ENCODE results near the gene CCDC194.
"Not testable (repeated sequence)": the region's sequence is repeated elsewhere in the genome, so short reads cannot be mapped to it uniquely, and the experiment has no call there.

CCDC194 gene

GRCh38 chr19:17393002-17393401, 994 bp downstream of the CCDC194 start:
- H3K27me3 Mint-ChIP-seq, result peaks cover 8% of the 10 kb centered on the region
- H3K9me3 Mint-ChIP-seq, result peaks cover 4% of the 10 kb centered on the region
- H3K27ac Mint-ChIP-seq, result no peak overlapping the region
- no peaks in the 10 kb centered on the region for H3K36me3 Mint-ChIP-seq (ENCODE audit: low read depth)
- H3K4me3 Mint-ChIP-seq, result no peak overlapping the region
- peaks cover 28% of the 10 kb centered on the region for H3K4me1 Mint-ChIP-seq (ENCODE audit: low read depth)

GRCh38 chr19:17391371-17392151, 2.4 kb downstream of the CCDC194 start:
- H3K27me3 Mint-ChIP-seq, result peaks cover 8% of the 10 kb centered on the region
- H3K4me1 Mint-ChIP-seq (ENCODE audit: low read depth), result peaks cover 28% of the 10 kb centered on the region

DNA sequence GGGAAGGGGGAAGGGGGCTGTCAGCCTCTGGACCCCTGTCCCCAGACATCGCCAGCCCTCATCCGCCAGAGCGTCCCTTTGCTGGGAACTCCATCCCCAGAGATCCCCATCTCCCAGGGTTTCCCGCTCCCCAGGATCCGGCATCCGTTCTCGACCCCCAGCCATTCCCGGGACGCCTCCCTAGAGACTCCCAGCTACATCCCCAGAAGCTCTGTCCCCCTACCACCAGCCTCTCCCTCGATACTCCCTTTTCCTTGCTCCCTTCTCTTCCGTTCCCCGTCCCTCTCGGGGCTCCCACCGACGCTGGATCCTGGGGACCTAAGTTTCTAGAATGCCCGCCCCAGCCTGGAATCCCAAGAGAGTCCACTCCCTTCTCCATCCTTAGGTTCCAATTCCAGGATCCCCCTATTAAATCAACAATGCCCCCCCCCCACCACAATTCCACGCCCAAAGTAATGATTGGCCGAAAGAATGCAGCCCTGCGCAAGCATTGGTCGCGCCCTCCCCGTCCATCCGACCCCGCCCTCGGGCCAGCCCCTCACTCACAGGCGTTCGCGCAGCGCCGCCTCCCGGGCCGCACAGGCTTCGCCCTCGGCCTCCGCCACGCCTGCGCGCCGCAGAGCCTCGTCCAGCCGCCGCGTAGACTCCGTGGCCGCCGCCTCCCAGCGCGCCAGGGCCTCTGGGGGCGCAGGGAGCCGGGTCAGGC, 3.2 kb downstream of the CCDC194 start:
- H3K36me3 Mint-ChIP-seq (ENCODE audit: low read depth), result no peaks in the 10 kb centered on the region
- H3K27me3 Mint-ChIP-seq, result peaks cover 8% of the 10 kb centered on the region
- H3K4me1 Mint-ChIP-seq (ENCODE audit: low read depth), result peaks cover 28% of the 10 kb centered on the region
- peak overlapping the region; percentile 81 for H3K4me3 Mint-ChIP-seq
- H3K9me3 Mint-ChIP-seq, result peaks cover 4% of the 10 kb centered on the region
- peak overlapping the region; percentile 52 for H3K27ac Mint-ChIP-seq

More at GRCh38 chr19:17391371-17392151, 2.4 kb downstream of the CCDC194 start:
- Mint-ChIP-seq H3K27ac (no peak overlapping the region), H3K36me3 (ENCODE audit: low read depth) (no peaks in the 10 kb centered on the region), H3K9me3 (peaks cover 4% of the 10 kb centered on the region), H3K4me3 (peak overlapping the region; percentile 79)

DNA sequence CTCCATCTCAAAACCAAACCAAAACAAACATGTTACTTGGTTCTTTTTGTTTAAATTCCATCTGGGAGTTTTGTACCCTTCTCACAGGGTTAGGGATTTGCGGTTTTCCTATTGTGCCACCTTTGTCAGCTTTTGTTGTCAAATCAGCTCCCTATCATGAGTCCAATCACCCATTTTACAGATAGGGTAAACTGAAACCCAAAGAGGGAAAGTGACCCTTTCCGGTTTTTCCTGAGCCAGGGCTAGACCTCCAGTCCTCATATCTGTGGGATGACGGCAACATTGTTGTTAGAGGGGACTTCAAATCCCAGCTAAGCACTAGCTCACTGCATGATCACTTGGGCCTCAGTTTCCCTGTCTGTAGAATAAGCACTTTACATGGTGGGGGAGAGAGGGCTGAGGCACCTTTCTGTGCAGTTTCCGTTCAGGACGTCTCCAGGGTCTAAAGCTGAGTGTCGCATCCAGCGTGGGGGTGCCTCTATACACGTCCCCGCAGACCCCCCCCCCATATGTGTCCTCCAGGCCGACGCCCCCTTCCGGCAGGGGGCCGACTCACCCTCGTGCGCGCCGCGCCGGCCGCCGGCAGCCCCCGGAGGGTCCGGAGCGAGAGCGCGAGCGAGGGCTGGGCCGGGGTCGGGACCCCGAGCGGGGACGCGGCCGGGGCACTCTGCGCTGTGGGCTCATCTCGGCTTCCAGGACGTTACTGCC, 3.9 kb downstream of the CCDC194 start:
- peaks cover 8% of the 10 kb centered on the region for H3K27me3 Mint-ChIP-seq
- peaks cover 4% of the 10 kb centered on the region for H3K9me3 Mint-ChIP-seq
- H3K4me1 Mint-ChIP-seq (ENCODE audit: low read depth), result peaks cover 25% of the 10 kb centered on the region
- H3K27ac Mint-ChIP-seq, result no peak overlapping the region
- H3K4me3 Mint-ChIP-seq, result peak overlapping the region; percentile 81
- no peaks in the 10 kb centered on the region for H3K36me3 Mint-ChIP-seq (ENCODE audit: low read depth)

- Mint-ChIP-seq H3K27ac (no peak overlapping the region), H3K4me1 (ENCODE audit: low read depth) (peaks cover 21% of the 10 kb centered on the region), H3K4me3 (peak overlapping the region; percentile 4), H3K27me3 (peaks cover 8% of the 10 kb centered on the region), H3K36me3 (ENCODE audit: low read depth) (no peaks in the 10 kb centered on the region), H3K9me3 (peaks cover 4% of the 10 kb centered on the region)
Observed at GRCh38 chr19:17389288-17389687, 4.7 kb downstream of the CCDC194 start.

- no peaks in the 10 kb centered on the region for H3K36me3 Mint-ChIP-seq (ENCODE audit: low read depth)
- no peak overlapping the region for H3K4me3 Mint-ChIP-seq
- no peak overlapping the region for H3K27ac Mint-ChIP-seq
- H3K4me1 Mint-ChIP-seq (ENCODE audit: low read depth), result peaks cover 13% of the 10 kb centered on the region
- H3K27me3 Mint-ChIP-seq, result peaks cover 8% of the 10 kb centered on the region
- H3K9me3 Mint-ChIP-seq, result peaks cover 4% of the 10 kb centered on the region
Observed at GRCh38 chr19:17385878-17386611, 8.0 kb downstream of the CCDC194 start.

DNA sequence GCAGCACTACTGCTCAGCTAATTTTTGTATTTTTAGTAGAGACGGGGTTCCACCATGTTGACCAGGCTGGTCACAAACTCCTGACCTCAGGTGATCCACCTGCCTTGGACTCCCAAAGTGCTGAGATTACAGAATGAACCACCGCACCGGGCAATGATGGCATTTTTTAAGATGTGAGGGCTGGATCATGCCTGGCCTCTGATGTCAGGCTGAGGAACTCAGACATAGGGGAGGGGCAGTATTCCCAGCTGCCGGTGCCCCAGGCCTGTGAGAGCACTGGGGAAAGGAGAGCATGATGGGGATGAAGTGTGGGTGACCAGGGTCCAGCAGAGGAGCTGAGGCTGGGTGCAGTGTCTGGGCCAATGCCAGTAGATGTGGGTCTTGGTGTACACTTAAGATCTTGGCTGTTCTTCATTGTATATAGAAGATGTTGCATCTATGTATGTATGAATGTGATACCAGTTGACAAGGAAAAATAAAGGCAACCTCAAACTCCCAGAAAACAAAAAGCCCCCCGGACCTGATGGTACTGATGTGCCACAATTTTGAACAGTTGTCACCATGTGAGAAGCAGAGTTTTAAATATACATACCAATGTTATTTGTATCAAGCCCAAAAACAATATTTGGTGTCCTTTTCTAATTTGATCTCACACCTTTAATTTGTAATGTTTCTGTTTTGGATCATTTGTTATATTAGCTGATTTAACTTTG, 13.4 kb downstream of the CCDC194 start:
- Mint-ChIP-seq H3K4me1 (ENCODE audit: low read depth) (peaks cover 9% of the 10 kb centered on the region), H3K27ac (no peak overlapping the region), H3K36me3 (ENCODE audit: low read depth) (no peaks in the 10 kb centered on the region), H3K27me3 (peaks cover 9% of the 10 kb centered on the region), H3K4me3 (no peak overlapping the region), H3K9me3 (no peaks in the 10 kb centered on the region)

GRCh38 chr19:17379221-17379631, 14.8 kb downstream of the CCDC194 start:
- Mint-ChIP-seq H3K27ac (no peak overlapping the region), H3K36me3 (ENCODE audit: low read depth) (no peaks in the 10 kb centered on the region), H3K4me3 (no peak overlapping the region), H3K27me3 (peaks cover 9% of the 10 kb centered on the region), H3K4me1 (ENCODE audit: low read depth) (peaks cover 9% of the 10 kb centered on the region), H3K9me3 (no peaks in the 10 kb centered on the region)

DNA sequence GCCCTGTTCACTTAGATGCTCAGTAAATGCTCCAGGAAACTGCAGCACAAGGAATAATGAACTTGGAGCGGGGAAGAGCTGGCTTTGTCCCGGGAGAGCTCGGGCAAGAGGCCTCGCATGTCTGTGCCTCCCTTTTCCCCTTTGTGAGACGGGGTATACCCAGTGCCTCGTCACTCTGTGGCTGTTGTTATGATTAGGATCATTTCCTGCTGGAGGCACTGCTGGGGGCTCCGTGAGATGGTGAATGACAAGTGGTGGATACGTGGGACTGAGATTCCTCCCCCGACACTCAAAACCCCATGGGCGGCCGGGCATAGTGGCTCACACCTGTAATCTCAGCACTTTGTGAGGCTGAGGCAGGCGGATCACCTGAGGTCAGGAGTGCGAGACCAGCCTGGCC, 15.7 kb downstream of the CCDC194 start:
- Mint-ChIP-seq H3K4me1 (ENCODE audit: low read depth) (peaks cover 9% of the 10 kb centered on the region), H3K27me3 (peaks cover 9% of the 10 kb centered on the region), H3K4me3 (no peak overlapping the region), H3K27ac (no peak overlapping the region), H3K9me3 (no peaks in the 10 kb centered on the region), H3K36me3 (ENCODE audit: low read depth) (no peaks in the 10 kb centered on the region)

GRCh38 chr19:17376935-17377600, 16.9 kb downstream of the CCDC194 start, which contains the start of gene PLVAP:
Gene PLVAP (minus strand): TSS chr19:17377342. CDS start chr19:17377288, 54 bp downstream.
- no peaks in the 10 kb centered on the region for H3K9me3 Mint-ChIP-seq
- H3K36me3 Mint-ChIP-seq (ENCODE audit: low read depth), result no peaks in the 10 kb centered on the region
- no peak within 1 kb of the TSS for H3K27ac Mint-ChIP-seq
- peaks cover 9% of the 10 kb centered on the region for H3K27me3 Mint-ChIP-seq
- H3K4me3 Mint-ChIP-seq, result no peak within 1 kb of the TSS
- no peaks in the 10 kb centered on the region for H3K4me1 Mint-ChIP-seq (ENCODE audit: low read depth)

DNA sequence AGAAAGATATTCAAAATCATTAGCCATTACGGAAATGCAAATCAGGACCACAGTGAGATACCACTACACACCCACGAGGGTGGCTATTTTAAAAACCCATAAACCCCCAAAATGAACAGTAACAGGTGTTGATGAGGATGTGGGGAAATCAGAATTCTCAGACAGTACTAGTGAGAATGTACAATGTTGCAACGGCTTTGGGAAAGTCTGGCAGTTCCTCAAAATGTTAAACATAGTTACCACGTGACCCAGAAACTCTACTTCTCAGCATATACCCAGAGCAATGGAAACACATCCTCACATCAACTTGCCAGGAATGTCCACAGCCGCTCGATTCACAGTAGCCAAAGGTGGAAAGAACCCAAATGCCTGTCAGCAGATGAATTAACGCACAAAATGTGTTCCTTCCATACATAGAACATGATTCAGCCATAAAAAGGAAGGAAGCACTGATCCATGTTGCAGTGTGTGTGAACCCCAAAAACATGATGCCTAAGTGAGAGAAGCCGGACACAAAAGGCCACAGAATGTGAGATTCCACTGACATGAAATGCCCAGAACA, 23.9 kb downstream of the CCDC194 start:
- Mint-ChIP-seq H3K27ac (no peak overlapping the region), H3K36me3 (ENCODE audit: low read depth) (no peaks in the 10 kb centered on the region), H3K4me1 (ENCODE audit: low read depth) (peaks cover 8% of the 10 kb centered on the region), H3K27me3 (peaks cover 10% of the 10 kb centered on the region), H3K4me3 (no peak overlapping the region), H3K9me3 (no peaks in the 10 kb centered on the region)

DNA sequence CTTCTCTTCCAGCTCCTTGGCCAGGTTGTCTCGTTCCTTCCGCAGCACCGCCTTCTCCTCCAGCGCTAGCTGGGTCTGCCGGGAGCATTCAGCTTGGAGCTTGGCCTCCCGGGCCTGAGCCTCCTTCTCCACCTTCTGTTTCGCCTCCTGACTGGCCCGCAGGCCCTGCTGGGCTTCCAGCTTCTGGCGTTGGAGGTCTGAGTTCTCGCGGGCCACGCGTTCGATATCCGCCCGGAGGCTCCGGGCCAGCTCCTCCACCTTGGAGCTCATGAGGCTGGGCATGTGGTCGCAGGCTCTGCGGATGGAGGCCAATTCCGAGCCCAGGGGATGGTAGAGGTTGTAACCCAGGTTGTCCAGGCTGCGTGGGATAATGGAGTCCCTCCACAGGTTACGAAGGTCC, 28.6 kb downstream of the CCDC194 start:
- Mint-ChIP-seq H3K27ac (no peak overlapping the region), H3K4me3 (no peak overlapping the region), H3K36me3 (ENCODE audit: low read depth) (no peaks in the 10 kb centered on the region), H3K27me3 (peaks cover 12% of the 10 kb centered on the region), H3K4me1 (ENCODE audit: low read depth) (peaks cover 5% of the 10 kb centered on the region), H3K9me3 (no peaks in the 10 kb centered on the region)

GRCh38 chr19:17363852-17364605, 30.0 kb downstream of the CCDC194 start:
- H3K4me3 Mint-ChIP-seq; H3K27me3 Mint-ChIP-seq; H3K4me1 Mint-ChIP-seq (ENCODE audit: low read depth); H3K27ac Mint-ChIP-seq; H3K36me3 Mint-ChIP-seq (ENCODE audit: low read depth); H3K9me3 Mint-ChIP-seq: not testable (repeated sequence)
